Gastroesophageal sphincter (tissue), 4 donors: ENCODE data around the gene EMC10. TPM values are rescaled to one million over a fixed set of nuclear protein-coding genes. Genes with fewer than 3 reads are reported as not detected.
"Not testable (repeated sequence)": the region's sequence is repeated elsewhere in the genome, so short reads cannot be mapped to it uniquely, and the experiment has no call there.

ENCODE experiments used
- ATAC-seq: fragments of 150-250 bp; one replicate; pipeline ENCODE4 v1.9.1; 2016; ENCODE audit warnings: mild to moderate bottlenecking, moderate library complexity
- H3K27ac ChIP-seq, 4 donors: fragments of 200-600 bp; sonication (generic) in 3 of 4; 1 replicate in 3 of 4; 2 replicates in 1 of 4; pipeline ENCODE4 v1.5.1; 2016 to 2019
- H3K27me3 ChIP-seq: fragments of 200-600 bp; sonication (generic); one replicate; pipeline ENCODE4 v1.5.1; 2019
- H3K36me3 ChIP-seq, 2 donors: fragments of 200-600 bp; sonication (generic); one replicate each; pipeline ENCODE4 v1.5.1; 2019; ENCODE audit warnings: control low read depth in 1 of 2
- H3K4me1 ChIP-seq, 3 donors: fragments of 200-600 bp; sonication (generic); 1 replicate in 2 of 3; 2 replicates in 1 of 3; pipeline ENCODE4 v1.5.1; 2016 to 2019; ENCODE audit warnings: control low read depth in 2 of 3
- H3K4me3 ChIP-seq, 2 donors: fragments of 200-600 bp; sonication (generic); one replicate each; pipeline ENCODE4 v1.5.1; 2019; ENCODE audit warnings: mild to moderate bottlenecking in 1 of 2, moderate library complexity in 1 of 2
- H3K9me3 ChIP-seq, 3 donors: fragments of 200-600 bp; sonication (generic); one replicate each; pipeline ENCODE4 v1.5.1; 2017 to 2019; ENCODE audit warnings: control low read depth in 2 of 3
- EP300 ChIP-seq: sonication (generic); formaldehyde crosslinking; IDR thresholded peaks from one replicate; pipeline ENCODE4 v1.6.1; 2017; ENCODE audit warnings: antibody characterized with exemption, mild to moderate bottlenecking
- POLR2A ChIP-seq, 2 donors: fragments of 450-650 bp; IDR thresholded peaks; one replicate each; pipeline ENCODE4 v1.6.1; 2017; ENCODE audit warnings: antibody characterized with exemption in 2 of 2, mild to moderate bottlenecking in 2 of 2, moderate library complexity in 1 of 2
- POLR2AphosphoS5 ChIP-seq: sonication (generic); formaldehyde crosslinking; IDR thresholded peaks from one replicate; pipeline ENCODE4 v1.6.1; 2017; ENCODE audit warnings: antibody characterized with exemption
- WGBS, 2 donors: methylation state at CpG; one replicate each; pipeline ENCODE4 v1.1.5; 2018; ENCODE audit warnings: low coverage in 1 of 2; 5-methylcytosine and 5-hydroxymethylcytosine counted together
- total RNA-seq, 4 donors: library from RNA; depleted of rRNA; stranded (reverse); fragments of >200 nt; gene quantifications; one replicate each; pipeline ENCODE4 v1.1.0, GENCODE V29; 2016
- TF ChIP-seq, protein P1 (sequence below), 4 experiments: fragments of 200-600 bp in 2 of 4; fragments of 450-650 bp in 2 of 4; sonication (generic) in 1 of 4; IDR thresholded peaks; one replicate each; pipeline ENCODE4 v1.5.1; 2017 to 2019; ENCODE audit warnings: antibody characterized with exemption in 4 of 4, mild to moderate bottlenecking in 2 of 4, moderate library complexity in 2 of 4

Gene EMC10
- total RNA-seq, 4 donors from 2014 or later, result 55.5 to 75.9 (median 71.5) TPM

DNA sequence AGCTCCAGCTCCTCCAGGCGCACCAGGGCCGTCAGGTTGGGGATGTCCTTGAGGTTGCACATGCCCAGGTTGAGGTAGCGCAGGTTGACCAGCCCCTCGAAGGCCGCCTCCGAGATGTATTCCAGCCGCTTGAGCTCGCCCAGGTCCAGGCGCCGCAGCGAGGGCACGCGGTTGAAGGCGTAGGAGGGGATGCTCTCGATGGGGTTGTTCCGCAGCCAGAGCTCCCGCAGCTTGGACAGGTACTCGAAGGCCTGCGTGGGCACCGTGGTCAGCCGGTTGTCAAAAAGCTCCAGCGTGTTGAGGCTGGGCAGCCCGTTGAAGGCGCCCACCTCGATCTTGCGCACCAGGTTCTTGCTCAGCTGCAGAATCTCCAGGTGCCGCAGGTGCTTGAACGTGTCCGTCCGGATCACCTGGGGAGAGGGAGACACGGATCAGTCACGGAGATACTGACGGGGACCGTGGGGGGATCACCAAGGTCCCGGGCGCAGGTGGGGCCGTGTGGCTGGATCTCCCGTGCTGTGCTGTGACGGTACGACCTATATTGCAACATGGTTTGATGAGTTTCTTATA is 42.8 kb downstream of the EMC10 start:
- no peak for TF ChIP-seq POLR2AphosphoS5
- no peak for TF ChIP-seq EP300
- no peak for TF ChIP-seq POLR2A (IDR thresholded peaks at IDR 0.05)
- TF ChIP-seq, protein P1, sequence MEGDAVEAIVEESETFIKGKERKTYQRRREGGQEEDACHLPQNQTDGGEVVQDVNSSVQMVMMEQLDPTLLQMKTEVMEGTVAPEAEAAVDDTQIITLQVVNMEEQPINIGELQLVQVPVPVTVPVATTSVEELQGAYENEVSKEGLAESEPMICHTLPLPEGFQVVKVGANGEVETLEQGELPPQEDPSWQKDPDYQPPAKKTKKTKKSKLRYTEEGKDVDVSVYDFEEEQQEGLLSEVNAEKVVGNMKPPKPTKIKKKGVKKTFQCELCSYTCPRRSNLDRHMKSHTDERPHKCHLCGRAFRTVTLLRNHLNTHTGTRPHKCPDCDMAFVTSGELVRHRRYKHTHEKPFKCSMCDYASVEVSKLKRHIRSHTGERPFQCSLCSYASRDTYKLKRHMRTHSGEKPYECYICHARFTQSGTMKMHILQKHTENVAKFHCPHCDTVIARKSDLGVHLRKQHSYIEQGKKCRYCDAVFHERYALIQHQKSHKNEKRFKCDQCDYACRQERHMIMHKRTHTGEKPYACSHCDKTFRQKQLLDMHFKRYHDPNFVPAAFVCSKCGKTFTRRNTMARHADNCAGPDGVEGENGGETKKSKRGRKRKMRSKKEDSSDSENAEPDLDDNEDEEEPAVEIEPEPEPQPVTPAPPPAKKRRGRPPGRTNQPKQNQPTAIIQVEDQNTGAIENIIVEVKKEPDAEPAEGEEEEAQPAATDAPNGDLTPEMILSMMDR (IDR thresholded peaks at IDR 0.05), result no peak
- Histone ChIP-seq H3K27me3 (peaks cover 30% of the 10 kb centered on the region), H3K36me3 (peaks cover 0 to 18% of the 10 kb centered on the region in 2 donors), H3K4me1 (no peaks in the 10 kb centered on the region), H3K27ac (no peak overlapping the region), H3K9me3 (no peaks in the 10 kb centered on the region), H3K4me3 (no peak overlapping the region)
- 90% methylated on average over 4 of the region's 40 CpGs; no CpG with 5 or more reads in 1 of the 2 donors for WGBS, 2 donors
- no peak for ATAC-seq

DNA sequence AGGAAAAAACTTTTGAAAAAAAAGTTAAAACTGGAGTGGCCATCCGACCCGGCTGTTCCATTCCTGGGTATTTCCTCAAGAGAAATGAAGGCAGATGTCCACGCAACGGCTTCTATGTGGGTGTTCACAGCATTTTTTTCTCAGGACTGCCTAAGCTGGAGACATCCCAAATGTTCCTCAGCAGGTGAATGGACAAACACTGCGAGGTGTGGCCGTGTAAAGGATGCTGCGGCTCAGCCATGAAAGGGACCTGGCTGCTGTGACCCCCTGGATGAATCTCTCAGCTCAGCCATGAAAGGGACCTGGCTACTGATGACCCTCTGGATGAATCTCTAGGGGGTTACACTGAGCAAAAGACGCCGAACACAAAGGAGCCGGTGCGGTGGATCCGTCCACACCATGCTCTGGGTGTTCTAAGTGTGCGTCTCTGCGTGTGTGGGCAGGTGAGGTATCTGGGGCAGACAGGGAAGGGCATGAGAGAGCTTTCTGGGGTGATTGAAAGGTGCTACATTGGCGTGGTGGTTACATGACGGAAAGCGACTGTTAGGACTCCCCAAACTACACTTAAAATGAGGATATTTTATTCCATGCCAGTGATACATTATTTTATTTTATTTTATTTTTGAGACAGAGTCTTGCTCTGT is 44.6 kb downstream of the EMC10 start:
- Histone ChIP-seq H3K27ac (no peak overlapping the region), H3K9me3 (no peaks in the 10 kb centered on the region), H3K4me1 (no peaks in the 10 kb centered on the region), H3K27me3 (peaks cover 15% of the 10 kb centered on the region), H3K36me3 (peaks cover 0 to 18% of the 10 kb centered on the region in 2 donors), H3K4me3 (no peak overlapping the region)
- TF ChIP-seq EP300 (no peak), POLR2A (IDR thresholded peaks at IDR 0.05) (no peak), POLR2AphosphoS5 (no peak)
- TF ChIP-seq, protein P1 (IDR thresholded peaks at IDR 0.05), result no peak
- no peak for ATAC-seq
- 82 to 87% methylated on average over 9 to 17 of the region's 17 CpGs for WGBS, 2 donors

DNA sequence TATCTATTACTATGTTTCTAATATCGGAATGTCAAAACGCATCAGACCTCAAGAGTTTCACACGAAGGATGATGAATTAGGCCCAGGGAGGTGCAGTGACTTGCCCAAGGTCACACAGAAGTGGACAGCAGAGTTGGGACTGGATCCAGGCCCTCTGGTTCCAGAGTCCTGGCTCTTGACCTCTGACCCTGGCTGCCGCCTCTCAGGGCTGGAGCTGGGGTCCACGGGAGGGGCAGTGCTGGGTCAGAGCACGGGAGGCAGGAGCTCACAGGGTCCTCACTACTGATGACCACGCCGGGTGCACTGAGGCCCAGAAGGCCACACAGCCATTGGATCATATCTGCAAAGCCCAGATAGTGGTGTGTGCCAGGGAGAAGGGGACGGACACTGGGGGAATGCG is 46.6 kb downstream of the EMC10 start:
- 93% methylated on average over 6 of the region's 10 CpGs; no CpG with 5 or more reads in 1 of the 2 donors for WGBS, 2 donors
- ATAC-seq, result no peak
- H3K27ac ChIP-seq, result no peak overlapping the region

DNA sequence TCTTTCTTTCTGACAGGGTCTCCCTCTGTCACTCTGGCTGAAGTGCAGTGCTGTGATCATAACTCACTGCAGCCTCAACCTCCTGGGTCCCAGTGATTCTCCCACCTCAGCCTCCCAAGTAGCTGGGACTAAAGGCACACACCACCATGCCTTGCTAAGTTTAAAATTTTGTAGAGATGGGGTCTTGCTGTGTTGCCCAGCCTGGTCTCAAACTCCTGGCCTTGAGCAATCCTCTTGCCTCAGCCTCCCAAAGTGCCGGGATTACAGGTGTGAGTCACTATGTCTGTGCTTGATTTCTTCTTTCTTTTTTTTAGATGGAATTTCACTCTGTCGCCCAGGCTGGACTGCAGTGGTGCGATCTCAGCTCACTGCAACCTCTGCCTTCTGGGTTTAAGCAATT is 51.7 kb downstream of the EMC10 start:
- H3K27ac ChIP-seq, ATAC-seq, H3K4me1 ChIP-seq, H3K36me3 ChIP-seq, H3K4me3 ChIP-seq: not testable (repeated sequence)
- 84 to 93% methylated on average over 2 to 3 of the region's 3 CpGs for WGBS, 2 donors
- H3K27me3 ChIP-seq, result peaks cover 35% of the 10 kb centered on the region
- H3K9me3 ChIP-seq, result peaks cover 0 to 12% (median 0%) of the 10 kb centered on the region in 3 donors

More for the DNA sequence above, 46.6 kb downstream of the EMC10 start:
- Histone ChIP-seq H3K9me3 (no peaks in the 10 kb centered on the region), H3K4me3 (no peak overlapping the region), H3K27me3 (peaks cover 5% of the 10 kb centered on the region), H3K36me3 (peaks cover 0 to 11% of the 10 kb centered on the region in 2 donors), H3K4me1 (no peaks in the 10 kb centered on the region)
- no peak for TF ChIP-seq POLR2A (IDR thresholded peaks at IDR 0.05)
- TF ChIP-seq POLR2AphosphoS5, result no peak
- TF ChIP-seq, protein P1 (IDR thresholded peaks at IDR 0.05), result no peak
- no peak for TF ChIP-seq EP300

DNA sequence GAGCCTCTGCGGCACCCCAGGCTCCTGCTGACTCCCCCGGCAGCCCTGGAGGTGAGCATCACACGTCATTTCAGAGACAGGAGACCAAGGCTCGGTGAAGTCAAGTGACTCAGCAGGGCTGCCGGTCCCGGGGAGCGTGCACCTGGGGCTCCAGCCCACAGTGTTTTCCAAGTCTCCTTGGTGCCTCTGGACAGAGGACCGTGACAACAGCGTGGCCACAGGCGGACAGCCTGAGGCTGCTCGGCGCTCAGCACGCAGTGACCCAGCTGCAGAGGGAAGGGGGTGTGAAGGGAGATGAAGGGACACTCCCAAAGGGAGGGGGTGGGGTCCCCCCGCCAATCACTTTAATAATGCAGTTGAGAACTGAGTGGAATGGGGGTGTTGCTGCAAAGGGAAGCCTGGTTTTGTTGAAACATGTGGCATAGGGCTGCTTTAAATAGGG is 54.9 kb downstream of the EMC10 start:
- Histone ChIP-seq H3K4me3 (no peak overlapping the region), H3K27ac (no peak overlapping the region), H3K9me3 (peaks cover 0 to 26% (median 0%) of the 10 kb centered on the region in 3 donors), H3K36me3 (no peaks in the 10 kb centered on the region), H3K27me3 (peaks cover 35% of the 10 kb centered on the region), H3K4me1 (no peaks in the 10 kb centered on the region)
- no peak for ATAC-seq
- WGBS, 2 donors, result no CpG with 5 or more reads among the region's 14 CpGs
- TF ChIP-seq, protein P1 (IDR thresholded peaks at IDR 0.05), result no peak
- no peak for TF ChIP-seq POLR2A (IDR thresholded peaks at IDR 0.05)
- no peak for TF ChIP-seq EP300
- TF ChIP-seq POLR2AphosphoS5, result no peak
